NCI-H226 (cell line): Measurements from ENCODE around the gene ZNF284.
"Not testable (repeated sequence)": the region's sequence is repeated elsewhere in the genome, so short reads cannot be mapped to it uniquely, and the experiment has no call there.

Experiments used
- DNase-seq: peaks from one replicate; pipeline ENCODE4 v3.0.0-alpha.2; 2015

ZNF284 gene

DNA sequence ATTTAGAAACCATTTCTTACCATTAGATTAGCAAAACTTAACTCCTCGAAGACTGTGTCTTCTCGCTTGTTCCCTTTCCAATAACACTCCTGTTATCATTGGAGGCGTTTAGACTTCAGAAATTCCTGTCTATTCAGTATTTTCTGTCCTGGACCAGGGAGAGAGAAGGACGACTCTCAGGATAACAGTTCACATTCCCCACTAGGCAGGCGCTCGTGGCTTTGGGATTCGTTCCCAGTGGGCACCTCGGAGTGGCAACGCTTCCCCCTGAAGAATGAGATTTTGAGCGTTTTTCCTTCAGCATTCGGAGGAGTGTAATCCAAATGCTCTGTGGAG, 40.8 kb downstream of the ZNF284 start:
- DNase-seq, result no peak

DNA sequence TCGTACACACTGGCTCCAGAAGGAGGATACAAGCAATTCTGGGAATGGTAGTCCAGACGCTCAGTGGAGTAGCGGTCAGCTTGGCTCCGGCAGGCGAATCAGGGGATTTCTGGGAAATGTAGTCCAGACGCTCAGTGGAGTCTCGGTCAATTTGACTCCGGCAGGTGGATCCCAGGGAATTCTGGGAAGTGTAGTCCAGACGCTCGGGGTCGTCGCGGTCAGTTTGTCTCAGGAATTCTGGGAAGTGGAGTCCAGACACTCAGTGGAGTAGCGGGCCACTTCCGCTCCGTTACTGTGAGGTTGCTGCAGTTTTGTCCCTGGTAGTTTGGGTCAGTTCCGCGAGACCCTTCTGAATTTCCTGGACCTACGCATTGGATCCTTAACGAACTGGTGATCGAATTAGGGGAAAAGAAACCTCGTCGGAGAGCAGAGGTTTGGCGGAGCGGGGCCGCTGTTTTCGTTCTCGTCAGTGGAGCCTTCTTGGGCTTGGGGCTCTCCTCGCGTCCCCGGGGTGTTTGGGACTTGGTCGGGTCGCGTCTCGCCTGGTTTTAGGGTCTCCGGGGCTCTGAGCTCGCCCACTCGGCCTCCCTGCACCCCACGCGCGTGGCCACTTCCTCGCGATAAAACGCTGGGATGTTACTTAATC, 41.3 kb downstream of the ZNF284 start, which contains the start of gene ZNF225:
TSS of gene ZNF225 (plus strand) at position 262 of the 646 bp plus-strand sequence. CDS start 2,429 bp downstream, outside the sequence.
- peak; percentile 98 for DNase-seq

DNA sequence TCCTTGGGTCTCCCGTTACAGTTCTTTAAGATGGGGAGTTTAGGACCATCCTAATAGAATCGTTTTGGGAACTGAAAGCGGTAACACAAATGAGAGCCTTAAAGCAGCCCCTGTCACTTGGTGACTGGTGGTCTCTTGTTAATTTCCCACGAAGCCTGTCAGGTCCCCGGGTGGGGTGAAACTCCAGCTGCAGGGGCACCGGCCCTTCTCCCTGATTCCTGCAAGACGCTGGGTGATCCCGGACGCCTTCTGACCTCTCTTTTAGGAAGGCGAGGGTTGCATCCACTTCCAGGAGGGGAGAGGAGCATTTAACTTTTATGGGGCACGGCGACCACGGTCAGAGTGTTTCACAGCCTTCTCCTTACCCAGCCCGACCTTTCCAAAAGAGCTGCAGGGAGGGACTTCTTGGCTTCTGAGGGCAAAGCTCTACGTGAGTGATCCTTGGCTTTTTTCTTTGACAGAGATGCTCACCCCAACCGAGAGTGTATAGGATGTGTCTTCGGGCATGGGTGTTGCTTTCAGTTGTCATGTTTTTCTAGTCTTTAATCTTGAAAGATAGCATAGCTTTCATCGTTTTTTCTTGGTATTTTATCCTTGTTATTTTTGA, 41.9 kb downstream of the ZNF284 start:
- DNase-seq, result no peak

DNA sequence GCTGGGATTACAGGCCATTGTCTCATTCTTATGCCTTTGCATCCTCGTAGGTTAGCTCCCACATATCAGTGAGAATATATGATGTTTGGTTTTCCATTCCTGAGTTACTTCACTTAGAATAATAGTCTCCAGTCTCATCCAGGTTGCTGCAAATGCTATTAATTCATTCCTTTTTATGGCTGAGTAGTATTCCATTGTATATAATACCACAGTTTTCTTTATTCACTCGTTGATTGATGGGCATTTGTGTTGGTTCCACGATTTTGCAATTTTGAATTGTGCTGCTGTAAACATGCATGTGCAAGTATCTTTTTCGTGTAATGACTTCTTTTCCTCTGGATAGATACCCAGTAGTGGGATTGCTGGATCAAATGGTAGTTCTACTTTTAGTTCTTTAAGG, 49.2 kb downstream of the ZNF284 start:
- DNase-seq, result not testable (repeated sequence)

DNA sequence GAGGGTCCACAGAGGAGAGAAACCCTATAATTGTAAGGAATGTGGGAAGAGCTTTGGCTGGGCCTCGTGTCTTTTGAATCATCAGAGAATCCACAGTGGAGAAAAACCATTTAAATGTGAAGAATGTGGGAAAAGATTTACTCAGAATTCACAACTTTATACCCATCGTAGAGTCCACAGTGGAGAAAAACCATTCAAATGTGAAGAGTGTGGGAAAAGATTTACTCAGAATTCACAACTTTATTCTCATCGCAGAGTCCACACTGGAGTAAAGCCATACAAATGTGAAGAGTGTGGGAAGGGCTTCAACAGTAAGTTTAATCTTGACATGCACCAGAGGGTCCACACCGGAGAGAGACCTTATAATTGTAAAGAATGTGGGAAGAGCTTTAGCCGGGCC, 60.0 kb downstream of the ZNF284 start:
- DNase-seq, result no peak
